Articular chondrocyte of knee joint (primary cell): ENCODE results near the gene PLLP. TPM values are rescaled to one million over a fixed set of nuclear protein-coding genes. Genes with fewer than 3 reads are reported as not detected.

Source experiments
- small RNA-seq: library from RNA; depleted of rRNA; stranded (forward); fragments of <200 nt; gene quantifications from one replicate; pipeline ENCODE3, GENCODE V24; 2012
- total RNA-seq: library from RNA; depleted of rRNA; stranded (reverse); fragments of >200 nt; gene quantifications from 2 replicates; pipeline ENCODE4 v1.2.3, GENCODE V29; 2012

Gene PLLP, protein sequence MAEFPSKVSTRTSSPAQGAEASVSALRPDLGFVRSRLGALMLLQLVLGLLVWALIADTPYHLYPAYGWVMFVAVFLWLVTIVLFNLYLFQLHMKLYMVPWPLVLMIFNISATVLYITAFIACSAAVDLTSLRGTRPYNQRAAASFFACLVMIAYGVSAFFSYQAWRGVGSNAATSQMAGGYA
- under 0.01 TPM in 2 replicates for total RNA-seq

DNA sequence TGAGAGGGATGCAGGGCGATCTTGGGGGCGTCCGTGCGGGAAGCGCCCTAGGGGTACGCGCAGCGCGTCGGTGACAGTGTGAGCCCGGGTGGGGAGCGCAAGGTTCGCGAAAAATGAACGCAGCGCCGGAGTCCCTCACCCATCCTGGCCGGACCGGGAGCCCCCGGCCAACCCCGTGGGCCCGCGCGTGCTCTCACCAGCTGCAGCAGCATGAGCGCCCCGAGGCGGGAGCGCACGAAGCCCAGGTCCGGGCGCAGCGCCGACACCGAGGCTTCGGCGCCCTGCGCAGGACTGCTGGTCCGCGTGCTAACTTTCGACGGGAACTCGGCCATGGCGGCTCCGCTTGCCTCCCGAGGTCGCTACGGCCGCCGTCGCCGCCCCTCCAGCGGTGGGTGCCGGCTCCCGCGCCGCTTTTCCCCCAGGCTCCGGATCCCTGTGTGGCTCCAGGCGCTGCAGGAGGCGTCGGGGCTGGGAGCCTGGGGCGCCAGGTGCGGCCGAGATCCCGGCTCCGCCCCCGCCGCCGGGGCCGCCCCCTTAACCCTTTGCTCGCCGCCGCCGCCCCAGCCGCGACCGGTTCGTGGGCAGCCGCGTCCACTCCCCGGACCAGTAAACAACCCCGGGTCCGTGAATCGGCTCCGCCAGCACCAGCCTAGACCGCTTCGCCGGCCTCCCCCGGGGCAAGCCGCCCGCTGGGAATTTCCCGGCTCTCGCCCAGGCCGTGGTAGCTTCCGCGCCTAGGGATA lies at the start of gene PLLP:
Gene PLLP, minus strand, starts transcription at position 464 of the 743 bp plus-strand sequence. Its CDS starts 132 bp downstream, at position 332.

DNA sequence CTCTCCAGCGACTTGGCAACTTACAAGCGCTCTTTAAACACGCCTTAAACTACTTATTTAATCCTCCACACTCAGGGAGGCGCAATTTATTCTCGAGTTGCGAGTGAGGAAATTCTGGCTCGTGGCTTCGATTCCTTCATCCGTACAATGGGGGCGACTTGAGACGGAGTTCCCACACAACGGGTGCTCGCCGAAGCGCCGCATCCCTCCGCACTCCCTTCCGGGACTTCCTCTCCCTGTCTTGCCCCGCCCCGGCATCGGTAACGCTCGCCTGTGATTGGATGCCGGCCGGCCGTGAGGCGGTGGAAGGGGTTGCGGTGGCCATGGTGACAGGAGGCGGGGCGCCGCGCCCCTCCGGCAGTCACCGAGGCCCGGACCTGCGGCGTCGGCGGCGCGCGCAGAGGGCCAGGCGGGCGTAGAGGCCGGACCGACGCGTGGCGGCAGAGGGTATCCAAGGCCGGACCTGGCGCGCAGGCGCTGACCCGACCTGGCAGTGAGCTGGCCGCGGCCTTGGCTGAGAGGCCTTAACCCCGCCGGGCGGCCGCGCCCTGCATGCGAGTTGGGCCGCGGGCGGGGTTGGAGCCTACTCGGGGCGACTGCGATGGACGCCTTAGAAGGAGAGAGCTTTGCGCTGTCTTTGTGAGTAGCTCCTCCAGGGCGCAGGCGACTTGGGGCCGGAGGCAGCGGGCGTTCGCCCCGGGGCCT lies 39.6 kb downstream of the PLLP start, which contains the start of gene ARL2BP:
Gene ARL2BP, plus strand, starts transcription at position 493 of the 705 bp plus-strand sequence. Its CDS starts 109 bp downstream, at position 602.

Small RNA genes lying within 50 kb of the gene (small RNA-seq; reads per million reads assigned to genes)
- gene AC108081.1 = not detected

Other genes with a start within 250 kb of the PLLP start
- 14.7 and 14.9 TPM in 2 replicates for gene CPNE2, start 192.1 kb downstream of the PLLP start, total RNA-seq
- gene PSME3IP1, start 98.6 kb downstream of the PLLP start, total RNA-seq = 57.0 and 75.9 TPM in 2 replicates
- gene RSPRY1, start 98.3 kb downstream of the PLLP start, total RNA-seq = 71.9 and 77.4 TPM in 2 replicates
- 131 and 145 TPM in 2 replicates for gene ARL2BP, start 39.4 kb downstream of the PLLP start, total RNA-seq
- gene CCL22, start 74.1 kb upstream of the PLLP start, total RNA-seq = not detected in 2 replicates
- gene CX3CL1, start 87.8 kb upstream of the PLLP start, total RNA-seq = 0.65 and 1.5 TPM in 2 replicates
- gene CCL17, start 120.1 kb upstream of the PLLP start, total RNA-seq = not detected in 2 replicates
- 36.1 and 42.5 TPM in 2 replicates for gene CIAPIN1, start 162.7 kb upstream of the PLLP start, total RNA-seq
- 29.0 and 32.8 TPM in 2 replicates for gene COQ9, start 162.8 kb upstream of the PLLP start, total RNA-seq
- gene POLR2C, start 178.0 kb upstream of the PLLP start, total RNA-seq = 83.2 and 101 TPM in 2 replicates
- 23.0 and 30.5 TPM in 2 replicates for gene DOK4, start 201.8 kb upstream of the PLLP start, total RNA-seq